ENCODE results near the gene ARL13A.
"Not testable (repeated sequence)": the region's sequence is repeated elsewhere in the genome, so short reads cannot be mapped to it uniquely, and the experiment has no call there.

Gene ARL13A

DNA sequence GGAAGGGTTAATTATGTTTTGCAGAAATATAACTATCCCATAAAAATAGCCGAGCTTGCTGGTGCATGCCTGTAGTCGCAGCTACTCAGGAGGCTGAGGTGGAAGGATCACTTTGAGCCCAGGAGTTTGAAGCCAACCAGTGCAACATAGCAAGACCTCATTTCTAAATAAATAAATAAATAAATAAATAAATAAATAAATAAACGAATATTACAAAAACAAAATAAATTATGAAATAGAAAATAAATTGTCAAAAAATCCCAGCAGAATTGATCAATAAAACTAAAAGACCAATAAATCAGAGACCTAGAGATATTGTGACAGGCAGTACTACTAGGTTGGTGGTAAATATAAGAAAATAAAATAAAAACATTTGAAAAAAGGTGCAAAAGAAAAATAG lies 6.7 kb upstream of the ARL13A start:
- Histone ChIP-seq H3K27ac (ENCODE audit: low read depth, low read length) (no peak overlapping the region), H3K9me3 (ENCODE audit: insufficient read depth, low read depth, low read length) (no peaks in the 10 kb centered on the region), H3K9ac (ENCODE audit: low read depth, low read length) (no peak overlapping the region), H3K27me3 (ENCODE audit: insufficient read depth, low read length) (no peaks in the 10 kb centered on the region), H3K4me3 (ENCODE audit: low read length) (no peak overlapping the region), H3K4me1 (ENCODE audit: insufficient read depth, low read length) (no peaks in the 10 kb centered on the region), H3K36me3 (ENCODE audit: insufficient read depth, low read length) (no peaks in the 10 kb centered on the region)
- WGBS, result no CpG with 5 or more reads among the region's 3 CpGs

DNA sequence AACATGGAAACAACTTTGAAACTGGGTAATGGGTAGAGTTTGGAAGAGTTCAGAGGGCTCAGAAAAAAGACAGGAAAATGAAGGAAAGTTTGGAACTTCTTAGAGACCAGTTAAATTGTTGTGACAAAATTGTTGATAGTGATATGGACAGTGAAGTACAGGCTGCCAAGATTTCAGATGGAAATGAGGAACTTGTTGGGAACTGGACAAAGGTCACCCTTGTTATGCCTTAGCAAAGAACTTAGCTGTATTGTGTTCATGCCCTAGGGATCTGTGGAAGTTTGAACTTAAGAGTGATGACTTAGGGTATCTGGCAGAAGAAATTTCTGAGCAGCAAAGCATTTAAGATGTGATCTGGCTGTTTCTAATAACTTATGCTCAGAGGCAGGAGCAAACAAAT lies 5.1 kb upstream of the ARL13A start:
- no peaks in the 10 kb centered on the region for H3K27me3 ChIP-seq (ENCODE audit: insufficient read depth, low read length)
- no peaks in the 10 kb centered on the region for H3K4me1 ChIP-seq (ENCODE audit: insufficient read depth, low read length)
- no peak overlapping the region for H3K9ac ChIP-seq (ENCODE audit: low read depth, low read length)
- H3K36me3 ChIP-seq (ENCODE audit: insufficient read depth, low read length), result no peaks in the 10 kb centered on the region
- H3K9me3 ChIP-seq (ENCODE audit: insufficient read depth, low read depth, low read length), result no peaks in the 10 kb centered on the region
- H3K4me3 ChIP-seq (ENCODE audit: low read length), result no peak overlapping the region
- H3K27ac ChIP-seq (ENCODE audit: low read depth, low read length), result no peak overlapping the region

DNA sequence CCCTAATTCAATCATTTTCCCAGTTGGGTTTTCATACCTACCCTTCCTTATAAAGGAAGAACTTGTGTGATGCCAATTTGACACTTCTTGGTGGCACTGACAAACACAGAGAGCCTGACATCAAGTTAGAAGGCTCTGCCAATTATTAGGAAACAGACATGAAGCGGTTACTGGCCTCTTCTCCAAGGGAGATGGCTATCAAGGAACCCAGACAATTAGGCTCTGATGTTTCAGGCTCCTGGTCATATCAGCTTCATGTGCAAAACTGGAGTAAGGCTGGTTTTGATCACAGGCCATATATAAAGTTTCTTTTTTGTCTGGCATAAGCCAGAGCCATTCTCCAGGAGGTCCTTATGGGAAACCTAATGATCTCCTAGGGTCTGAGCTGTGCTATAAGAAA lies 428 bp downstream of the ARL13A start:
- no peak overlapping the region for H3K4me3 ChIP-seq (ENCODE audit: low read length)
- H3K27ac ChIP-seq (ENCODE audit: low read depth, low read length), result no peak overlapping the region
- H3K9ac ChIP-seq (ENCODE audit: low read depth, low read length), result no peak overlapping the region
- no peaks in the 10 kb centered on the region for H3K27me3 ChIP-seq (ENCODE audit: insufficient read depth, low read length)
- H3K9me3 ChIP-seq (ENCODE audit: insufficient read depth, low read depth, low read length), result no peaks in the 10 kb centered on the region
- H3K4me1 ChIP-seq (ENCODE audit: insufficient read depth, low read length), result no peaks in the 10 kb centered on the region
- no peaks in the 10 kb centered on the region for H3K36me3 ChIP-seq (ENCODE audit: insufficient read depth, low read length)
- 85% methylated on average over 1 of the region's 1 CpG for WGBS

DNA sequence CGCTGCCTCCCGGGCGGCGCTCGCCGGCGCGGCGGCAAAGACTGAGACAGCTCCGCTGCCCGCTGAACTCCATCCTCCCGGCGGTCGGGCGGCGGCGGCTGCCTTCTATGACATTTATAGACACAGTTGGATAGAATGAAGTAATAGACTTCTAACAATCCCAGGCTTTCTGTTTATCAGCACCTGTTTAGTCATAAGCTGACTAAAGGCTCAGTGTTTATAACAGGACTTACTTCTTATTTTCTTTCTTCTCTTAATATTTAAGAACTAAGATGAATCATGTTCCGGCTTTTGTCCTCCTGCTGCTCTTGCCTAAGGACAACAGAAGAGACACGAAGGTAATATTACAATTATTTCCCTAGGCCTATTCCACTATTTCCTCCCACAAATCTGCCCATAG lies 3.9 kb downstream of the ARL13A start:
- H3K27ac ChIP-seq (ENCODE audit: low read depth, low read length), result no peak overlapping the region

DNA sequence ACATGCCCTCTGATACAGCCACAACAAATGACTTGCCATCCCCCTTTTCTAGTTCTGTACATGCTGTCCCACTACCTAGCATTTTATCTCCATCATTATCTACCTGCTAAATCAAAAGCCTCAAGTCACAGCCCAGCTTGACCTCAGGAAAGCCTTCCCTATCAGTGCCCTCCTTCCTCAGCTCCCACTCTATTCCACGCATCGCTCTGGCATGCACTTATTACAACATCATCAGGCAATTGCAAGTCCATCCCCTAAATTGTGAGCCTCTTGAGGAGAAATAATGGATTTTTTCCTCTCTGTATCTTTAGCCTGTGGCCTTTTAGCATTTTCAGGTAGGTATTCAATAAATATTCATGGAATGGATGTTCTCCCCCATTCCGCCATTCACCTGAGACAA lies 5.7 kb downstream of the ARL13A start:
- H3K9me3 ChIP-seq (ENCODE audit: insufficient read depth, low read depth, low read length), result no peaks in the 10 kb centered on the region
- H3K27me3 ChIP-seq (ENCODE audit: insufficient read depth, low read length), result no peaks in the 10 kb centered on the region
- WGBS, result 100% methylated on average over 3 of the region's 3 CpGs
- no peak overlapping the region for H3K4me3 ChIP-seq (ENCODE audit: low read length)
- no peaks in the 10 kb centered on the region for H3K36me3 ChIP-seq (ENCODE audit: insufficient read depth, low read length)
- H3K4me1 ChIP-seq (ENCODE audit: insufficient read depth, low read length), result no peaks in the 10 kb centered on the region
- H3K27ac ChIP-seq (ENCODE audit: low read depth, low read length), result no peak overlapping the region
- H3K9ac ChIP-seq (ENCODE audit: low read depth, low read length), result no peak overlapping the region

More for the DNA sequence above, 3.9 kb downstream of the ARL13A start:
- H3K4me3 ChIP-seq (ENCODE audit: low read length), result no peak overlapping the region
- no peaks in the 10 kb centered on the region for H3K4me1 ChIP-seq (ENCODE audit: insufficient read depth, low read length)
- 100% methylated on average over 3 of the region's 19 CpGs for WGBS
- no peaks in the 10 kb centered on the region for H3K36me3 ChIP-seq (ENCODE audit: insufficient read depth, low read length)
- no peak overlapping the region for H3K9ac ChIP-seq (ENCODE audit: low read depth, low read length)
- no peaks in the 10 kb centered on the region for H3K27me3 ChIP-seq (ENCODE audit: insufficient read depth, low read length)
- H3K9me3 ChIP-seq (ENCODE audit: insufficient read depth, low read depth, low read length), result no peaks in the 10 kb centered on the region

DNA sequence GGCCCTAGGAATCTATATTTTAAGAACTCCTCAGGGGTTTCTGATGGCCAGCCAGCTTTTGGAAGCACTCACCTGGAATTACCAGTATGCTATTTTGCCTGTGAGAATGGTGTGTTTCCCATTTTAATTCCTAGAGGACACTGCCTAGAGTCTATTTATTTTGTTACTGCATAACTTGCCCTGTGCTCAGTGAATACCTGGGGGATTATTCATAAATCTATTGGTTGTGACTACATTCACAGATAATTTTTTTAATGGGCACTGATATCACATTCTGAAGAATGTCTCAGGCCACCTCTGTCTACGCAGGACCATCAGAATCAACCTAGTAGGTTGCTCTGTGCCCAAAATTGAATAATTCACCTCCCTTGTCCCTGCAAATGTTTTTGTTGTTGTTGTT lies 6.7 kb downstream of the ARL13A start:
- Histone ChIP-seq H3K9ac (ENCODE audit: low read depth, low read length) (no peak overlapping the region), H3K4me3 (ENCODE audit: low read length) (no peak overlapping the region), H3K36me3 (ENCODE audit: insufficient read depth, low read length) (no peaks in the 10 kb centered on the region), H3K27me3 (ENCODE audit: insufficient read depth, low read length) (no peaks in the 10 kb centered on the region), H3K27ac (ENCODE audit: low read depth, low read length) (no peak overlapping the region), H3K4me1 (ENCODE audit: insufficient read depth, low read length) (no peaks in the 10 kb centered on the region), H3K9me3 (ENCODE audit: insufficient read depth, low read depth, low read length) (no peaks in the 10 kb centered on the region)
- WGBS, result 100% methylated on average over 1 of the region's 1 CpG

DNA sequence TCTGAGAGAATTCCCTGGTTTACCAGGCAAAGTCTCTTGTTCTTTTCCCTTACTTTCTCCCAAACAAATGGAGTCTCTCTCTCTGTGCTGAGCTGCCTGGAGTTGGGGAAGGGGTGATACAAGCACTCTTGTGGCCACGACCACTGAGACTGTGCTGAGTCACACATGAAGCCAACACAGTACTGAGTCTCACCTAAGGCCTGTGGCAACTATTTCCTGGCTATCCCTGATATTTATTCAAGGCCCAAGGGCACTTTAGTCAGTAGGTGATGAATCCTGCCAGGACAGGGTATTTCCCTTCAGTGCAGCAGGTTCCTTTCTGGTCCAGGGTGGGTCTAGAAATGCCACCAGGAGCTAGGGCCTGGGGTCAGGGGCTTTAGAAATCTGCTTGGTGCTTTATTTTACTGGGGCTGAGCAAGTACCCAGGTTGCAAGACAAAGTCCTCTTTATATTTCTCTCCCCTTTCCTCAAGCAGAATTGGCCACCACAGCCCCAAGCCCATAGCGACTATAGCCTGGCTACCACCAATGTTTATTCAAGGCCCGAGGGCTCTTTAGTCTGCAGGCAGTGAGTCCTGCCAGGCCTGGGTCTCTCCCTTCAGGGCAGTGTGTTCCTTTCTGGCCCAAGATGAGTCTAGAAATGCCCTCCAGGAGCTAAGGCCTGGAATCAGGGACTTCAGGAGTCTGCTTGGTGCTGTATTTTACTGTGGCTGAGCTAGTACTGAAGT lies 10.5 kb downstream of the ARL13A start:
- H3K27ac ChIP-seq (ENCODE audit: low read depth, low read length), result no peak overlapping the region
- 90% methylated on average over 3 of the region's 3 CpGs for WGBS
- H3K9me3 ChIP-seq (ENCODE audit: insufficient read depth, low read depth, low read length), result no peaks in the 10 kb centered on the region
- H3K36me3 ChIP-seq (ENCODE audit: insufficient read depth, low read length), result no peaks in the 10 kb centered on the region
- H3K4me1 ChIP-seq (ENCODE audit: insufficient read depth, low read length), result no peaks in the 10 kb centered on the region
- no peak overlapping the region for H3K4me3 ChIP-seq (ENCODE audit: low read length)
- H3K27me3 ChIP-seq (ENCODE audit: insufficient read depth, low read length), result no peaks in the 10 kb centered on the region
- no peak overlapping the region for H3K9ac ChIP-seq (ENCODE audit: low read depth, low read length)

DNA sequence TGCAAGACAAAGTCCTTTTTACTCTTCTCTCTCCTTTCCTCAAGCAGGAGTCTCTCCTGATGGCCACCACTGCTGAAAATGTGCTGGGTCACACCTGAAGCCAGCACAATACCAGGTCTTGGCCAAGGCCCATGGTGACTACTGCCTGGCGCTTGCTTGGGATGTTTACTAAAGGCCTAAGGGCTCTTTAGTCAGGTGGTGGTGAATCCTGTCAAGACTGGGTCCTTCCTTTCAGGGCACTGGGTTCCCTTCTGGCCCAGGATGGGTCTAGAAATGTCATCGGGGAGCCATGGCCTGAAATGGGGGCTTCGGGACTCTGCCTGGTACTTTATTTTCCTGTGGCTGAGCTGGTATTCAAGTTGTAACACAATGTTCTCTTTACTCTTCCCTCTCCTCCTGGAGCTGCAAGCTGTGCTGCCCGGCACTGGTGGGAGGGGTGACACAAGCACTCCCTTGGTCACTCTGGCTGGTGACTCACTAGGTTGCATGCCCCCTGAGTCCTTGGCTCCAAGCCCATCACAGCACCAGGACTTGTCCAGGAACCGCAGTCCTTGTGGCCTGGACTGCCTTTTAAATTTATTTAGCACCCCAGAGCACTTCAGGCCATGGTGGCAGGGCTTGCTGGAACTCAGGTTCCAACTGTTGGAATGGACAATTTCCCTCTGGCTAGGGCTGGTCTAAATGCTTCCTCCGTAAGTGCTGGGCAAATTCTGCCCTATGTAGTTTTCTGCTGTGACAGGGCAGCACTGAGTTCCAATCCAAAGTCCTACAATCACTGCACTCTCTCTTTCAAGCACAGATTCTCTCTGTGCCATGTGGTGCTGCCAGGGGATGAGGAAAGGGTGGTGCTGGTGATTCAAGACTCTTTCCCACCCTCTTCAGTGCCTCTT lies 11.3 kb downstream of the ARL13A start:
- Histone ChIP-seq H3K27me3 (ENCODE audit: insufficient read depth, low read length) (no peaks in the 10 kb centered on the region), H3K9me3 (ENCODE audit: insufficient read depth, low read depth, low read length) (no peaks in the 10 kb centered on the region), H3K36me3 (ENCODE audit: insufficient read depth, low read length) (no peaks in the 10 kb centered on the region), H3K4me3 (ENCODE audit: low read length) (no peak overlapping the region), H3K27ac (ENCODE audit: low read depth, low read length) (no peak overlapping the region), H3K9ac (ENCODE audit: low read depth, low read length) (no peak overlapping the region), H3K4me1 (ENCODE audit: insufficient read depth, low read length) (no peaks in the 10 kb centered on the region)
- WGBS, result 93% methylated on average over 6 of the region's 6 CpGs

DNA sequence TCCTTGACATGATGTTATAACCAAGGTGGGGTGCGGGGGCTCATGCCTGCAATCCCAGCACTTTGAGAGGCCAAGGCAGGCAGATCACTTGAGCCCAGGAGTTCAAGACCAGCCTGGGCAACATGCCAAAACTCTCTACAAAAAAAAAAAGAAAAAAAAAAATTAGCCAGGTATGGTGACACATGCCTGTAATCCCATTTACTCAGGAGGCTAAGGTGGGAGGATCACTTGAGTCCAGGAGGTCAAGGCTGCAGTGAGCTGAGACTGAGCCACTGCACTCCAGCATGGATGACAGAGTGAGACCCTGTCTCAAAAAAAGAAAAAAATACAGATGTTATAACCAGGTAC lies 12.0 kb downstream of the ARL13A start:
- not testable (repeated sequence) for H3K36me3 ChIP-seq (ENCODE audit: insufficient read depth, low read length); H3K27ac ChIP-seq (ENCODE audit: low read depth, low read length)
- no CpG with 5 or more reads among the region's 1 CpG for WGBS

DNA sequence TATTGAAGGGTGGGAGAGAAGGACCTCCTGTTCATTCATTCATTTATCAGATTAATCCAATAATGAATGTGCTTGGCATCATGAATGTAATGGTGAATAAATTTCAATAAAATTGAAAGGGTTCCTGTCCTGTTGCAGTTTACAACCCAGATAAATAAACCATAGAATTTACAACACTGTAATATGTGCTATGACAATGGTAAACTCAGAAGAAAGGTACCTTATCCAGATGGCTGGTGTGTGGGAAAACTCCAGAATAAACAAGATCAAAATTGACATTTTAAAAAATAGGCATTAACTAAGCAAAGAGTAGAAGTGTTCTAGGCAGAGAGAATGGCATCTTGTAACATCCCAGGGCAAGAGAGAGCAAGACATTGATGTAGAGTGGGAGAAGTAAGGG lies 15.3 kb downstream of the ARL13A start:
- H3K9me3 ChIP-seq (ENCODE audit: insufficient read depth, low read depth, low read length), result no peaks in the 10 kb centered on the region
- no peaks in the 10 kb centered on the region for H3K36me3 ChIP-seq (ENCODE audit: insufficient read depth, low read length)
- H3K4me1 ChIP-seq (ENCODE audit: insufficient read depth, low read length), result no peaks in the 10 kb centered on the region
- H3K27ac ChIP-seq (ENCODE audit: low read depth, low read length), result no peak overlapping the region
- H3K27me3 ChIP-seq (ENCODE audit: insufficient read depth, low read length), result no peaks in the 10 kb centered on the region
- H3K9ac ChIP-seq (ENCODE audit: low read depth, low read length), result no peak overlapping the region
- no peak overlapping the region for H3K4me3 ChIP-seq (ENCODE audit: low read length)

More for the DNA sequence above, 12.0 kb downstream of the ARL13A start:
- not testable (repeated sequence) for H3K9ac ChIP-seq (ENCODE audit: low read depth, low read length); H3K9me3 ChIP-seq (ENCODE audit: insufficient read depth, low read depth, low read length); H3K27me3 ChIP-seq (ENCODE audit: insufficient read depth, low read length); H3K4me1 ChIP-seq (ENCODE audit: insufficient read depth, low read length); H3K4me3 ChIP-seq (ENCODE audit: low read length)

DNA sequence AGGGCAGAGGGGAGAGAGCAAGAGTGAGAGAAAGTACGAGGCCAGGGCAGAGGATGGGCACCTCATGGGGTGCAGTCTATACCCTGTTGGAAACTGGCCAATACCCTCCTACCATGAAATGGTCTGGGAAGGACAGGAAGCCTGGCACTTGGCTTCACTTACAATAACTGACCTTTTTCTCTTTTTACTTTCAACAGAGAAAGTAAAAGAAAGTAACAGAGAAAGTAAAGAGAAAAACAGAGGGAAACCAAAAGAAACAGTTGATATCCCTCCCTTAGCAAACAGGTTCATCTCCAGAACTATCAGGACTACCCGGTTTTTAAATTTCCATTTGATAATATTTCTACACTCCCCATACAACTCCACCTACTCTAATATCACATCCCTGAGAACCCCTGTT lies 20.6 kb downstream of the ARL13A start:
- Histone ChIP-seq H3K9ac (ENCODE audit: low read depth, low read length) (no peak overlapping the region), H3K9me3 (ENCODE audit: insufficient read depth, low read depth, low read length) (no peaks in the 10 kb centered on the region), H3K4me1 (ENCODE audit: insufficient read depth, low read length) (no peaks in the 10 kb centered on the region), H3K4me3 (ENCODE audit: low read length) (no peak overlapping the region), H3K27me3 (ENCODE audit: insufficient read depth, low read length) (no peaks in the 10 kb centered on the region), H3K36me3 (ENCODE audit: insufficient read depth, low read length) (no peaks in the 10 kb centered on the region), H3K27ac (ENCODE audit: low read depth, low read length) (no peak overlapping the region)
- 97% methylated on average over 1 of the region's 2 CpGs for WGBS
